ENCODE results near the gene METTL9. TPM values are rescaled to one million over a fixed set of nuclear protein-coding genes. Genes with fewer than 3 reads are reported as not detected.
"Not testable (repeated sequence)": the region's sequence is repeated elsewhere in the genome, so short reads cannot be mapped to it uniquely, and the experiment has no call there.

Gene METTL9
- total RNA-seq, 2 donors from 2014 or later: 70.7 to 95.7 TPM

GRCh38 chr16:21629616-21630539, 30.5 kb downstream of the METTL9 start:
- ATAC-seq (replicated peaks); H3K27ac Mint-ChIP-seq; H3K9me3 Mint-ChIP-seq; H3K4me3 Mint-ChIP-seq; H3K27me3 Mint-ChIP-seq: not testable (repeated sequence)
- peaks cover 58% of the 10 kb centered on the region for H3K36me3 Mint-ChIP-seq (ENCODE audit: low read depth)
- H3K4me1 Mint-ChIP-seq: peaks cover 25% of the 10 kb centered on the region

- H3K4me3 Mint-ChIP-seq; ATAC-seq (replicated peaks); H3K27ac Mint-ChIP-seq; H3K9me3 Mint-ChIP-seq; H3K27me3 Mint-ChIP-seq: not testable (repeated sequence)
- H3K4me1 Mint-ChIP-seq: peaks cover 26% of the 10 kb centered on the region
- peaks cover 60% of the 10 kb centered on the region for H3K36me3 Mint-ChIP-seq (ENCODE audit: low read depth)
These were observed 31.5 kb downstream of the METTL9 start for GRCh38 chr16:21630866-21631265.

DNA sequence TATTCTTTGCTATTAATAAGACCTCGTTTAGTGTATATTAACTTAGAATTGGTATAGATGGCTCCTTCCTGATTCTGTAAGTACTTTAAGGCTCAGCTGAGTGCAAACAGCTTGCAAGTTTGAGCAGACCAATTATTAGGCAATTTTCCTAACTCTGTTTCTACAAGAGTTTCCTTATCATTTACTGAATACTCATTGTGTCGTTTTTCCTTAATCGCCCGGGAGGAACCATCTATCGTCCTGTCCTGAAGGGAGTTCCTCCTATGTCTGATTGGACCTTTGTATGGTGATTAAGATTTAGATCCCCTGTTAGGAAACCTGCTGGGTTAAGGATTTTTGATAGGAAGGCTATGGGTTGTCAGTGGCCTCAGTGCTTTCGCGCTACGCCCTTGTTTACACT, 32.0 kb downstream of the METTL9 start:
- H3K27ac Mint-ChIP-seq; H3K4me3 Mint-ChIP-seq; ATAC-seq (replicated peaks); H3K27me3 Mint-ChIP-seq; H3K9me3 Mint-ChIP-seq: not testable (repeated sequence)
- Mint-ChIP-seq H3K4me1 (peaks cover 28% of the 10 kb centered on the region), H3K36me3 (ENCODE audit: low read depth) (peaks cover 61% of the 10 kb centered on the region)

- Mint-ChIP-seq H3K27ac (peak overlapping the region; percentile 8), H3K4me1 (peaks cover 22% of the 10 kb centered on the region), H3K36me3 (ENCODE audit: low read depth) (peaks cover 54% of the 10 kb centered on the region)
- not testable (repeated sequence) for H3K4me3 Mint-ChIP-seq; H3K27me3 Mint-ChIP-seq; ATAC-seq (replicated peaks); H3K9me3 Mint-ChIP-seq
These were observed 32.7 kb downstream of the METTL9 start for GRCh38 chr16:21631951-21632575.

DNA sequence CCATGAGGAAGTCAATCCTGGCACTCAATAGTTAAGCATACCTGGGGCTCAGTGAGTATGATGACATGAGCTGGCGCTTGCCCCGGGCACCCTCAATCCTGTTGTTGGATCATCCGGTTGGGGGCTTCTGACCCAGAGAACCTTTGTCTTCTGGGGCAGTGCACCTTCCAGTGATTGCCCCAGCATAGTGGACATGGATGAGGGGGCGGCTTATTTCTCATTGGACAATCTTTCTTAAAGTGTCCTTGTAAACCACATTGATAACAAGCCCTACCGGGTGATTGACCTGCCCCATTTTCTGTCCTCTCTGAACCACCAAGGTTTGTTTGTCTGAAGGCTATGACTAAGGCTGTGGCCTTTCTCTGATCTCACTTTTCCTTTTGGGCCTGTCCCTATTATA, 34.8 kb downstream of the METTL9 start:
- Mint-ChIP-seq H3K27ac (no peak overlapping the region), H3K4me3 (no peak overlapping the region), H3K9me3 (no peaks in the 10 kb centered on the region), H3K27me3 (no peaks in the 10 kb centered on the region), H3K4me1 (peaks cover 29% of the 10 kb centered on the region), H3K36me3 (ENCODE audit: low read depth) (peaks cover 33% of the 10 kb centered on the region)
- ATAC-seq (replicated peaks): no peak

DNA sequence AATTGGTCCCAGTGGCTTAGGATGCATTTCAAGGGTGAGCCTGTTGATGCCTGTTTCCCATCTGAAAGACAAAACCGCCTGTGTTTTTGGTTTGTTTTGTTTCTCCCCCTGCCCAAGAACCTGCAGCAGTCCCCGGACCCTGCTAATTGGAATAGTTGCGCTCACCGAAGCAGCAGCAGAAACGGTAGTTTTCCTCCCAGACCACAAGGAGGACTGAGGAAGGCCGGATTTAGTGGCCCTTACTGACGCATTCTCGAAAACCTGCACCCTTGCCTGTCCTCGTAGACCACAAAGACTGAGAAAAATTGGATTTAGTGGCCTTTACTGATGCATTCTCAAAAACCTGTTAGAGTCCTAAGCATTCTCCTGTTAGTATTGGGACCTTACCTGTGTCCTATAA, 36.3 kb downstream of the METTL9 start:
- Mint-ChIP-seq H3K4me1 (peaks cover 29% of the 10 kb centered on the region), H3K36me3 (ENCODE audit: low read depth) (peaks cover 26% of the 10 kb centered on the region)
- not testable (repeated sequence) for H3K9me3 Mint-ChIP-seq; ATAC-seq (replicated peaks); H3K27me3 Mint-ChIP-seq; H3K27ac Mint-ChIP-seq; H3K4me3 Mint-ChIP-seq

DNA sequence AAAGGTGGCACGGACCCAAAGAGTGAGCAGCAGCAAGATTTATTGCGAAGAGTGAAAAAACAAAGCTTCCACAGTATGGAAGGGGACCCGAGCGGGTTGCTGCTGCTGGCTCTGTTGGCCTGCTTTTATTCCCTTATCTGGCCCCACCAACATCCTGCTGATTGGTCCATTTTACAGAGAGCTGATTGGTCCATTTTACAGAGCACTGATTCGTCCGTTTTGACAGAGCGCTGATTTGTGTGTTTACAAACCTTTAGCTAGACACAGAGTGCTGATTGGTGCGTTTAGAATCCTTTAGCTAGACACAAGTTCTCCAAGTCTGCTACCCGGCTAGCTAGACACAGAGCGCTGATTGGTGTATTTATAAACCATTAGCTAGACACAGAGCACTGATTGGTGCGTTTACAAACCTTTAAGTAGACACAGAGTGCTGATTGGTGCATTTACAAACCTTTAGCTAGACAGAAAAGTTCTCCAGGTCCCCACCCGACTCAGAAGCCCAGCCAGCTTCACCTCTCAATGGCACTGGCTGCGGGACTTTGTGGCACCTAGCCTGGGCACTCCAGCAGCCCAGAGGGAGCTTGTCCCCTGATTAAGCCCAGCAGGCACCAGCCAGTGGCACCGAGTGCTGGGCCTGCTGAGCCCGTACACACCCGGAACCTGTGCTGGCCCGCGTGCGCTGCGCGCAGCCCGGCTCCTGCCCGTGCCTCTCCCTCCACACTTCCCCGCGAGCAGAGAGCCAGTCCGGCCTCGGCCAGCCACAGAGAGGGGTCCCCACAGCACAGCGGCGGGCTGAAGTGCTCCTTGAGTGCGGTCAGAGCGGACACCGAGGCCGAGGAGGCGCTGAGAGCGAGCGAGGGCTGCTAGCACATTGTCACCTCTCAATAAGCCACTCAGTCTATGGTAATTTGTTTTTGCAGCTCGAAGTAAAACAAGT, 37.9 kb downstream of the METTL9 start:
- ATAC-seq (replicated peaks): no peak
- Mint-ChIP-seq H3K27me3 (no peaks in the 10 kb centered on the region), H3K4me1 (peaks cover 21% of the 10 kb centered on the region), H3K4me3 (no peak overlapping the region), H3K27ac (no peak overlapping the region), H3K36me3 (ENCODE audit: low read depth) (peaks cover 19% of the 10 kb centered on the region), H3K9me3 (no peaks in the 10 kb centered on the region)

DNA sequence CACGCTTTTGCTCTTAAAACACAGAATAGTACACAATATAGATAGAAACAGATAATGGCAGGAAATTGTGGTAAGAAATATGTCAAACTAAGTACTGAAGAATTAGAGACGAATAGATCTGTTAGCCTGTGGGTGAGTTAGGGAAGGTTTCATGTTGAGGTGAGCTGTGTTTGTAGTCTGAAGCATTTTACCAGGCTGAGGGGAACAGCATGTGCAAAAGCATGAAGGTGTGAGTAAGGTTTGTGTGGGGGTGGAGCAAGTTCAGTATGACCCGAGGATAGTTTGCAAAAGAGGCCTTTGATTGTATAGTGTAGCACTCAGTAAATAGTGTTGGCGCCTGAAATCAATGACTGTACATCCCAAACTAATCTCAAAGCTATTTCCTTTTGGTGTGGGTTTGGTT, 39.2 kb downstream of the METTL9 start:
- H3K27ac Mint-ChIP-seq: peak overlapping the region; percentile 22
- H3K4me3 Mint-ChIP-seq: peak overlapping the region; percentile 27
- ATAC-seq (replicated peaks): peak; percentile 95
- peaks cover 19% of the 10 kb centered on the region for H3K36me3 Mint-ChIP-seq (ENCODE audit: low read depth)
- peaks cover 20% of the 10 kb centered on the region for H3K4me1 Mint-ChIP-seq
- H3K9me3 Mint-ChIP-seq: no peaks in the 10 kb centered on the region
- H3K27me3 Mint-ChIP-seq: no peaks in the 10 kb centered on the region

DNA sequence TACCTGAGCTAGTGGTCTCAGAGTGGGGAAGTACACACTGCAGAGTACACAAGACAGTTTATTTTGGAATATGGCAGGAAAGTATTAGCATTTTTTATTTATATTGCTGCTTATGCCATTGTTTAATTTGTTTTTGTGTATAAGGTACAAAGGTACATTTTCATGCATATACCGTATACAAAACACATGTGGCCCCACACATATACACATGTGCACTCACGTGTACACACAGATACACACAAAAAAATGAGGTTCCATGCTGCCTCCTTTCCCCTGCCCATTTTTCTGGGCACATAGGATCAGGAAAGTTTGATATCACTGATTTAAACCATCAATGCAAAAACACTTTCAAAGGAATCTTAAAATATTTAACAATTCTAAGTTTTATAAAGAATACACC, 40.1 kb downstream of the METTL9 start:
- H3K27me3 Mint-ChIP-seq: no peaks in the 10 kb centered on the region
- no peak for ATAC-seq (replicated peaks)
- H3K4me3 Mint-ChIP-seq: no peak overlapping the region
- H3K4me1 Mint-ChIP-seq: peaks cover 20% of the 10 kb centered on the region
- no peaks in the 10 kb centered on the region for H3K9me3 Mint-ChIP-seq
- peaks cover 19% of the 10 kb centered on the region for H3K36me3 Mint-ChIP-seq (ENCODE audit: low read depth)
- no peak overlapping the region for H3K27ac Mint-ChIP-seq

- no peak overlapping the region for H3K27ac Mint-ChIP-seq
- no peaks in the 10 kb centered on the region for H3K27me3 Mint-ChIP-seq
- H3K4me1 Mint-ChIP-seq: peaks cover 14% of the 10 kb centered on the region
- no peaks in the 10 kb centered on the region for H3K9me3 Mint-ChIP-seq
- no peaks in the 10 kb centered on the region for H3K36me3 Mint-ChIP-seq (ENCODE audit: low read depth)
- H3K4me3 Mint-ChIP-seq: no peak overlapping the region
- ATAC-seq (replicated peaks): no peak
These were observed 42.5 kb downstream of the METTL9 start for GRCh38 chr16:21641916-21642315.

- Mint-ChIP-seq H3K4me1 (peaks cover 21% of the 10 kb centered on the region), H3K27ac (no peak overlapping the region), H3K27me3 (no peaks in the 10 kb centered on the region), H3K9me3 (no peaks in the 10 kb centered on the region), H3K4me3 (no peak overlapping the region), H3K36me3 (ENCODE audit: low read depth) (no peaks in the 10 kb centered on the region)
- no peak for ATAC-seq (replicated peaks)
These were observed 43.5 kb downstream of the METTL9 start for GRCh38 chr16:21642861-21643260.

DNA sequence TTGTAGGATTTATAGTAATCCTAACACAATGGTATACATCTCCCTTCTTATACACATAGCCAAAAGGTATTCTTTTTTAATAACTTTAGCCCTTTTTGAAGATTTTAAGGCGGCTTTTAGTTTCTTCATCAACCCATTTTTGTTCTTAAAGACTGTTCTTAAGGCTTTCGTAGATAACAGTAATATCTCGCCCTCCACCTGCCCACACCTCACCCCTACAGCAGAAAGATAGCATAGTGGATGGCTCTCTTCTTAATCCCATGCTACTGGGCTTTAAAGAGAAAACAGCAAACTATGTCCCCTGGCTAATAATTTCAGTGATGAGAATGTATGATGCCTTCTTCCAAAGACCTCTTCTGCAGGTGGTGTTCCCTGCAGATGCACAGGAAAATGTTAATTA, 44.4 kb downstream of the METTL9 start:
- no peak for ATAC-seq (replicated peaks)
- no peaks in the 10 kb centered on the region for H3K9me3 Mint-ChIP-seq
- peaks cover 21% of the 10 kb centered on the region for H3K4me1 Mint-ChIP-seq
- no peak overlapping the region for H3K27ac Mint-ChIP-seq
- H3K36me3 Mint-ChIP-seq (ENCODE audit: low read depth): no peaks in the 10 kb centered on the region
- H3K27me3 Mint-ChIP-seq: no peaks in the 10 kb centered on the region
- peak overlapping the region; percentile 65 for H3K4me3 Mint-ChIP-seq

DNA sequence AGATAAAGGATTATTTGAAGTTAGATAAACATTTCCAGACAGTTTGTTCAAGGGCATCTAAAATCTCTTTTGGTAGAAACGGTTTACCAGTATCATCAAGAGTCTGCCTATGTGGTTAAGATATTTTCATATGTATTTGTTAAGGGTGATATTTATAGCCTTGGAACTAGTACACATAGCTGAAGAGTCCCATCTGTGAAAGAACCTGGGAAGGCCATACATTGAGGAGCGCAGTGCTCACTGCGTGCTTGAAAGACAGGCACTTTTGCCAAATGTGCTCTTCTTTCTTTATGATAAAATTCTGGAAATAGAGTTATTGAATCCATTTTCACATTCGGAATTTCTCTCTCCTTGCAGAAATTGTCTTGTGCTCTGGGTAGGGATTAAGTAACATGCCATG, 45.3 kb downstream of the METTL9 start:
- H3K27me3 Mint-ChIP-seq: no peaks in the 10 kb centered on the region
- peak overlapping the region; percentile 65 for H3K4me3 Mint-ChIP-seq
- no peaks in the 10 kb centered on the region for H3K9me3 Mint-ChIP-seq
- no peaks in the 10 kb centered on the region for H3K36me3 Mint-ChIP-seq (ENCODE audit: low read depth)
- H3K4me1 Mint-ChIP-seq: peaks cover 20% of the 10 kb centered on the region
- peak overlapping the region; percentile 83 for H3K27ac Mint-ChIP-seq
- ATAC-seq (replicated peaks): no peak

- H3K4me1 Mint-ChIP-seq: peaks cover 20% of the 10 kb centered on the region
- H3K27me3 Mint-ChIP-seq: no peaks in the 10 kb centered on the region
- H3K9me3 Mint-ChIP-seq: no peaks in the 10 kb centered on the region
- H3K36me3 Mint-ChIP-seq (ENCODE audit: low read depth): no peaks in the 10 kb centered on the region
- peak overlapping the region; percentile 83 for H3K27ac Mint-ChIP-seq
- peak; percentile 43 for ATAC-seq (replicated peaks)
- peak overlapping the region; percentile 65 for H3K4me3 Mint-ChIP-seq
These were observed 45.9 kb downstream of the METTL9 start for GRCh38 chr16:21645261-21645721.

Data from activated T-helper 17 cell treated with anti-CD3 and anti-CD28 coated beads, Interleukin-2, amount 50 U/mL, for 72 hours (primary cell).